Osteoblast (primary cell): Measurements from ENCODE around the gene PUS3. TPM values are rescaled to one million over a fixed set of nuclear protein-coding genes. Genes with fewer than 3 reads are reported as not detected.

ENCODE experiments used
- DNase-seq: peaks from one replicate; pipeline ENCODE4 v3.0.0; 2011; ENCODE audit warnings: low spot score, mixed read lengths; ENCODE audit not compliant: insufficient read length; ENCODE audit errors: missing footprints
- H2AFZ ChIP-seq: 2 replicates; pipeline ENCODE4 v1.6.0; 2011; ENCODE audit warnings: mild to moderate bottlenecking, low read length
- H3K27ac ChIP-seq: 2 replicates; pipeline ENCODE4 v1.5.1; 2011; ENCODE audit warnings: mild to moderate bottlenecking, low read depth, low read length, moderate library complexity
- H3K27me3 ChIP-seq: 2 replicates; pipeline ENCODE4 v1.6.0; 2012; ENCODE audit warnings: mild to moderate bottlenecking, control low read depth, inconsistent platforms, low read length, moderate library complexity; ENCODE audit not compliant: insufficient read depth
- H3K36me3 ChIP-seq: 2 replicates; pipeline ENCODE4 v1.5.1; 2011; ENCODE audit warnings: mild to moderate bottlenecking, low read length, control low read depth, moderate library complexity; ENCODE audit not compliant: insufficient read depth
- H3K4me1 ChIP-seq: 2 replicates; pipeline ENCODE4 v1.5.1; 2011; ENCODE audit warnings: mild to moderate bottlenecking, low read length, control low read depth, moderate library complexity; ENCODE audit not compliant: insufficient read depth
- H3K4me2 ChIP-seq: 2 replicates; pipeline ENCODE4 v1.6.0; 2011; ENCODE audit warnings: mild to moderate bottlenecking, low read length; ENCODE audit not compliant: insufficient read depth
- H3K4me3 ChIP-seq: fragments of 200-600 bp; sonication (generic); 3 replicates; pipeline ENCODE4 v1.5.1; 2012; ENCODE audit warnings: mild to moderate bottlenecking, low read length, inconsistent platforms; ENCODE audit not compliant: insufficient read depth
- H3K79me2 ChIP-seq: 2 replicates; pipeline ENCODE4 v1.6.0; 2012; ENCODE audit warnings: mild to moderate bottlenecking, low read length, control low read depth, inconsistent platforms; ENCODE audit not compliant: insufficient read depth
- H3K9me3 ChIP-seq: 2 replicates; pipeline ENCODE4 v1.5.1; 2011; ENCODE audit warnings: low read depth, low read length, control low read depth
- H4K20me1 ChIP-seq: 2 replicates; pipeline ENCODE4 v1.6.0; 2012; ENCODE audit warnings: mild to moderate bottlenecking, low read length, control low read depth; ENCODE audit not compliant: insufficient read depth
- CTCF ChIP-seq: IDR thresholded peaks from 2 replicates; pipeline ENCODE4 v1.5.1; 2011; ENCODE audit warnings: mild to moderate bottlenecking, low read depth, low read length, moderate library complexity; ENCODE audit errors: extremely low read depth
- total RNA-seq: library from RNA; depleted of rRNA; stranded (reverse); fragments of >200 nt; gene quantifications from 2 replicates; pipeline ENCODE4 v1.2.3, GENCODE V29; 2012

Gene PUS3
- total RNA-seq, 1 donor, result 14.1 TPM

DNA sequence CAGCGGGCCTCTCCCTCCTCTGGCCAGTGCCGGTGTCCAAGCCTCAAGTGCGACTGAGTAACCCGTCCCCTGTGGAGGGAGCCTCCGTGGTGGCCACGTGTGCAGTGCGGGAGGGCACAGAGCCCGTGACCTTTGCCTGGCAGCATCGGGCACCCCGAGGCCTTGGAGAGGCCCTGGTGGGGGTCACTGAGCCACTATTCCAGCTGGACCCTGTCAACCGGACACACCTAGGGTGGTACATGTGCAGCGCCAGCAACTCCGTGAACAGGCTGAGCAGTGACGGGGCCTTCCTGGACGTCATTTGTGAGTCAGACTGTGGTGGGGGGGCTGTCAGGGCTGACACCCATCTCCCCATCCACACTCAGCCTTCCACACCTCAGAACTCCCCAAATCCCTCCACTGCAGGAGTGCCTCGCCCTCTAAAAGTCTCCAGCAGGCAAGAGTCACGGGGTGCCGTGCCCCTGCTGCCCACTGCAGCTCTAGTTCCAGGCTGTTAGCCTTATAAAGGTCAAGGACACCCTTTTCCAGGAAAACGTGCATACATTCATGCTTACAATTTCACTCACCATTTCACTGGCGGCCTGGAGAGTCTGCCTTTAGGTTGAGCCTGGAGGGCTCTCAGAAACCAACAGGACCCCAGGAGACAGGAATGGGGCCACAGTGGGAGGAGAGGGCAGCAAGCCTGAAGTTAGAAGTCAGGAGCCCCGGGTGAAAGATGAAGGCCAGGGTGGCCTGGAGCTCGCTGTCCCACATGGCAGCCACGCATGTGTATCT lies 45.5 kb upstream of the PUS3 start:
- Histone ChIP-seq H3K79me2 (no peaks in the 10 kb centered on the region), H3K9me3 (no peaks in the 10 kb centered on the region), H4K20me1 (no peaks in the 10 kb centered on the region), H3K27me3 (no peaks in the 10 kb centered on the region), H3K4me1 (peaks cover 5% of the 10 kb centered on the region), H3K4me3 (no peak overlapping the region), H3K36me3 (no peaks in the 10 kb centered on the region), H3K4me2 (no peak overlapping the region), H2AFZ (no peak overlapping the region), H3K27ac (no peak overlapping the region)
- no peak for TF ChIP-seq CTCF
- DNase-seq, result no peak

DNA sequence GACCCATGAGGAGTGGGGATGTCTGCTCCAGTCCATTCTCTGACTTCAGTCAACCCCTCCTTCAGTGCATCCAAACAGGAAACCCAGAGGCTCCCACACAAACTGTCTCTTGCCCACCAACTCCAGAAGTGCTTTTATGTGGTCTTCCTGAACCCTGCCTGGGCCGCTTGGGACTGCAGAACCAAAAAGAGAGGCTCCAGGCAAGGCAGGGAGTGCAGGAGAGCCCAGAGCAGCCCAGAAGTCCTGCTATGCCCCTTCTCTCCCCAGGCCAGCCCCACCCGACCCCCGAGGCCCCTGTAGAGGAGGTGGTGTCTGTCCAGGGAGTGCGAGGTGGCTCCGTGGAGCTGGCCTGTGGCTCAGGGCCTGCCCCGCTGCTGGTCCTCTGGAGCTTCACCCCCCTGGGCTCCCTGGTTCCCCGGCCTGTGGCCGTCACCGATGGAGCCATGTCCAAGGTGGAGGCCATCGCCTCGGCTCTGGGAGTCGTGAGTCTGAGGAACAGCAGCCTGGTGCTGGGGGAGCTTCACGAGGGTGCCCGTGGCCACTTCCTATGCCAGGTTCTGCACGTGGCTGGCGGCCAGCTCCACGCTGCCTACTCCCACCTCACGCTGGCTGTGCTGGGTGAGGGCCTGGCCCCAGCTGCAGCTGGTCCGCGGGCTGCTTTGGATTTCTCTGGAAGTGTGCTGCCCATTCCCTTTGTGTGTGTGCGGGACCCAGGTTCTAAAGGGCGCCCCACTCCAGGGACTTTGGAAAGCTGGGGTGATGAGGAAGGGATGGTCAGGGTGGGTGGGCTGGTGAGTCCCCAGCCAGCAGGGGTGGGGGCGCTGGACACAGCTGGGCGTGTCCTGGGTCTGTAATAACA lies 44.6 kb upstream of the PUS3 start:
- Histone ChIP-seq H3K27me3 (no peaks in the 10 kb centered on the region), H4K20me1 (no peaks in the 10 kb centered on the region), H3K4me1 (peaks cover 7% of the 10 kb centered on the region), H3K4me2 (no peak overlapping the region), H3K4me3 (no peak overlapping the region), H3K79me2 (no peaks in the 10 kb centered on the region), H3K27ac (no peak overlapping the region), H3K36me3 (no peaks in the 10 kb centered on the region), H3K9me3 (no peaks in the 10 kb centered on the region), H2AFZ (no peak overlapping the region)
- no peak for TF ChIP-seq CTCF
- DNase-seq, result peak; percentile 78

DNA sequence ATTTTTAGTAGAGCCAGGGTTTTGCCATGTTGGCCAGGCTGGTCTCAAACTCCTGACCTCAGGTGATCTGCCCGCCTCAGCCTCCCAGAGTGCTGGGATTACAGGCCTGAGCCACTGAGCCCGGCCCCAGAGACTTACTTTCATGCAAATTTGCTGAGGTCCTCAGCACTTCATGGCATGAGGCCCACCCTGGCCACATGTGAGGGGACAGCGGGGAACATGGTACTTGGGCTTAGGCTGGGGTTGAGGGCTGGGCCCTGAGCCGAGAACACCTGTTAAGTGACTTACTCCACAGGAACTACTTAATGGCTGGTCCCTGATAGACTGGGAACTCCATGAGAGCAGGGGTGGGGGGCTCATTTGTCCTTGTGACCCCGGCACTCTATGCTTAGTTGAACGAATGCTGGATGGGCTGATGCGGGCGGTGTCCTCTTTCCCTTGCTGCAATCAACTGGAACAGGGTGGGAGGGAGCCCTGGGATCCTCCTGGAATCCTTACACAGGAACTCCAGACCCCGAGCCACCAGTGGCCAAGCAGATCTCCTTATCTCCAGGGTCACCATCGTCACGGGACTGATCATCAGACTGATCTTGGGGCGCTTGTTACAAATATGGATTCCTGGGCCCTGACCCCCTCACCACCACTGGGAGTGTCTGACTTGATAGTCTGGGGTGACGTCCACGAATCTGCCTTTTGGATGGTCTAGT lies 43.9 kb upstream of the PUS3 start:
- Histone ChIP-seq H3K27me3 (no peaks in the 10 kb centered on the region), H2AFZ (no peak overlapping the region), H3K79me2 (no peaks in the 10 kb centered on the region), H4K20me1 (no peaks in the 10 kb centered on the region), H3K36me3 (no peaks in the 10 kb centered on the region), H3K4me3 (no peak overlapping the region), H3K9me3 (no peaks in the 10 kb centered on the region), H3K4me1 (peaks cover 13% of the 10 kb centered on the region), H3K4me2 (no peak overlapping the region), H3K27ac (no peak overlapping the region)
- no peak for TF ChIP-seq CTCF
- peak; percentile 72 for DNase-seq
